Stimulated activated naive CD8-positive, alpha-beta T cell treated with anti-CD3 and anti-CD28 coated beads, Interleukin-15, Interleukin-2, amounts not matched to agents 100 U/mL and 50 U/mL, for 24 hours (primary cell): ENCODE measurements around the gene NEDD4L.

Experiments used
- ATAC-seq: fragments of 150-1000 bp; cut with Tn5 transposase; one replicate; pipeline ENCODE4 v1.10.0; 2021
- DNase-seq: peaks from one replicate; pipeline ENCODE4 v3.0.0; 2021

NEDD4L gene

GRCh38 chr18:58183226-58183625 lies 139.2 kb downstream of the NEDD4L start:
- ATAC-seq (no peak), DNase-seq (no peak)

- ATAC-seq = no peak
- DNase-seq = no peak
Observed at GRCh38 chr18:58186258-58186948, 142.4 kb downstream of the NEDD4L start.

- no peak for DNase-seq
- ATAC-seq = no peak
Observed at GRCh38 chr18:58187674-58188073, 143.6 kb downstream of the NEDD4L start.

- ATAC-seq (no peak), DNase-seq (no peak)
Observed at GRCh38 chr18:58188996-58189395, 145.0 kb downstream of the NEDD4L start.

GRCh38 chr18:58190842-58191530 lies 147.0 kb downstream of the NEDD4L start:
- DNase-seq (no peak), ATAC-seq (no peak)

- ATAC-seq (no peak), DNase-seq (no peak)
Observed at GRCh38 chr18:58191626-58192025, 147.6 kb downstream of the NEDD4L start.

- ATAC-seq = no peak
- no peak for DNase-seq
Observed at GRCh38 chr18:58192519-58192918, 148.5 kb downstream of the NEDD4L start.

GRCh38 chr18:58194028-58194427 lies 150.0 kb downstream of the NEDD4L start:
- ATAC-seq (no peak), DNase-seq (no peak)

- peak; percentile 22 for DNase-seq
Observed at GRCh38 chr18:58195278-58195765, 151.3 kb downstream of the NEDD4L start.

GRCh38 chr18:58196164-58196563 lies 152.1 kb downstream of the NEDD4L start:
- ATAC-seq = no peak
- no peak for DNase-seq

More at GRCh38 chr18:58195278-58195765, 151.3 kb downstream of the NEDD4L start:
- peak; percentile 74 for ATAC-seq

GRCh38 chr18:58196881-58197872 lies 153.2 kb downstream of the NEDD4L start:
- ATAC-seq (no peak), DNase-seq (no peak)

- no peak for DNase-seq
- ATAC-seq = no peak
Observed at GRCh38 chr18:58201268-58201667, 157.2 kb downstream of the NEDD4L start.

- no peak for ATAC-seq
- DNase-seq = no peak
Observed at GRCh38 chr18:58201733-58202730, 158.0 kb downstream of the NEDD4L start.

- no peak for ATAC-seq
- DNase-seq = no peak
Observed at GRCh38 chr18:58204776-58205442, 160.9 kb downstream of the NEDD4L start.

- DNase-seq (no peak), ATAC-seq (no peak)
Observed at GRCh38 chr18:58205443-58206160, 161.6 kb downstream of the NEDD4L start.

GRCh38 chr18:58207520-58208152 lies 163.6 kb downstream of the NEDD4L start:
- DNase-seq = no peak
- no peak for ATAC-seq

GRCh38 chr18:58208207-58208932 lies 164.3 kb downstream of the NEDD4L start:
- no peak for ATAC-seq
- DNase-seq = no peak

- ATAC-seq (no peak), DNase-seq (no peak)
Observed at GRCh38 chr18:58209326-58209725, 165.3 kb downstream of the NEDD4L start.

GRCh38 chr18:58211510-58211909 lies 167.5 kb downstream of the NEDD4L start:
- no peak for ATAC-seq

More at GRCh38 chr18:58211510-58211909, 167.5 kb downstream of the NEDD4L start:
- DNase-seq = no peak
